ENCODE measurements around the gene FUT3.

- TF ChIP-seq CTCF (IDR thresholded peaks at IDR 0.05; ENCODE audit: insufficient read depth, low read length, poor library complexity, severe bottlenecking) (no peak), EZH2phosphoT487 (conservative IDR thresholded peaks at IDR 0.05; ENCODE audit: low read length) (no peak)
These were observed 7.8 kb downstream of the FUT3 start for GRCh38 chr19:5843295-5843927.

All from SU-DHL-6 (cell line).